Measurements from ENCODE around the gene COX19.
"Not testable (repeated sequence)": the region's sequence is repeated elsewhere in the genome, so short reads cannot be mapped to it uniquely, and the experiment has no call there.

The COX19 gene

GRCh38 chr7:947391-948210 lies 27.7 kb downstream of the COX19 start:
- H3K27me3 ChIP-seq (replicated peaks; ENCODE audit: control insufficient read depth, insufficient read depth, low read length): no peaks in the 10 kb centered on the region
- H3K4me3 ChIP-seq (replicated peaks; ENCODE audit: low read depth, low read length): no peak overlapping the region
- H3K36me3 ChIP-seq (ENCODE audit: control insufficient read depth, insufficient read depth, low read length): peaks cover 2% of the 10 kb centered on the region; the same call in 1 of the 2 replicates
- TF ChIP-seq CTCF (IDR thresholded peaks at IDR 0.05; ENCODE audit: insufficient read depth, low read length, poor library complexity, severe bottlenecking): no peak
- no peak for DNase-seq (ENCODE audit: extremely low read depth, insufficient read length)

- no peak for TF ChIP-seq CTCF (IDR thresholded peaks at IDR 0.05; ENCODE audit: insufficient read depth, low read length, poor library complexity, severe bottlenecking)
- peaks cover 2% of the 10 kb centered on the region; the same call in 1 of the 2 replicates for H3K36me3 ChIP-seq (ENCODE audit: control insufficient read depth, insufficient read depth, low read length)
- no peak overlapping the region for H3K4me3 ChIP-seq (replicated peaks; ENCODE audit: low read depth, low read length)
Measured at GRCh38 chr7:946256-946996, 28.9 kb downstream of the COX19 start.

GRCh38 chr7:945556-946255 lies 29.6 kb downstream of the COX19 start:
- H3K4me3 ChIP-seq (replicated peaks; ENCODE audit: low read depth, low read length): no peak overlapping the region
- peak; percentile 7 for DNase-seq (ENCODE audit: extremely low read depth, insufficient read length)
- TF ChIP-seq CTCF (IDR thresholded peaks at IDR 0.05; ENCODE audit: insufficient read depth, low read length, poor library complexity, severe bottlenecking): no peak
- H3K36me3 ChIP-seq (ENCODE audit: control insufficient read depth, insufficient read depth, low read length): peaks cover 2% of the 10 kb centered on the region; the same call in 1 of the 2 replicates
- no peaks in the 10 kb centered on the region for H3K27me3 ChIP-seq (replicated peaks; ENCODE audit: control insufficient read depth, insufficient read depth, low read length)

More at GRCh38 chr7:946256-946996, 28.9 kb downstream of the COX19 start:
- DNase-seq (ENCODE audit: extremely low read depth, insufficient read length): no peak
- H3K27me3 ChIP-seq (replicated peaks; ENCODE audit: control insufficient read depth, insufficient read depth, low read length): no peaks in the 10 kb centered on the region

- Histone ChIP-seq H3K36me3 (ENCODE audit: control insufficient read depth, insufficient read depth, low read length) (peaks cover 2% of the 10 kb centered on the region), H3K27me3 (replicated peaks; ENCODE audit: control insufficient read depth, insufficient read depth, low read length) (no peaks in the 10 kb centered on the region), H3K4me3 (replicated peaks; ENCODE audit: low read depth, low read length) (no peak overlapping the region)
- TF ChIP-seq CTCF (IDR thresholded peaks at IDR 0.05; ENCODE audit: insufficient read depth, low read length, poor library complexity, severe bottlenecking): no peak
- no peak for DNase-seq (ENCODE audit: extremely low read depth, insufficient read length)
Measured at GRCh38 chr7:945147-945555, 30.2 kb downstream of the COX19 start.

DNA sequence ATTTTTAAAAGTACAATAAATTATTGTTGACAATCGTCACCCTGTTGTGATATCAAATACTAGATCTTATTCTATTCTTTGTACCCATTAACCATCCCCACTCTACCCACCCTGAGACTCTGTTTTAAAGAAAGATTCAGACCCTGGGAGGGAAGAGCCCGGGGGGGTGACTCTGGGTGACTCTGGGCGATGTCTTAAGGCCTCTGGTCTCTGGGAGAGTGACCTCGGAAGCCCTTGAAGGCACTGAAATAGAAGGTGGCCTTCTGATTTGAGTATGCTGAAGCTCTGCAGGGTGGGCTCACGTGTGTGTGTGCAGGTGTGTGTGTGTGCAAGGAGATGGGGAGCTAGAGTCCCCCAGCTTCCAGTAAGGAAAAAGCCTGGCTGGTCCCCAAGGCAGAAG lies 30.6 kb downstream of the COX19 start:
- H3K27me3 ChIP-seq (replicated peaks; ENCODE audit: control insufficient read depth, insufficient read depth, low read length): no peaks in the 10 kb centered on the region
- DNase-seq (ENCODE audit: extremely low read depth, insufficient read length): no peak
- TF ChIP-seq CTCF (IDR thresholded peaks at IDR 0.05; ENCODE audit: insufficient read depth, low read length, poor library complexity, severe bottlenecking): no peak
- H3K4me3 ChIP-seq (replicated peaks; ENCODE audit: low read depth, low read length): no peak overlapping the region
- H3K36me3 ChIP-seq (ENCODE audit: control insufficient read depth, insufficient read depth, low read length): peaks cover 2% of the 10 kb centered on the region

DNA sequence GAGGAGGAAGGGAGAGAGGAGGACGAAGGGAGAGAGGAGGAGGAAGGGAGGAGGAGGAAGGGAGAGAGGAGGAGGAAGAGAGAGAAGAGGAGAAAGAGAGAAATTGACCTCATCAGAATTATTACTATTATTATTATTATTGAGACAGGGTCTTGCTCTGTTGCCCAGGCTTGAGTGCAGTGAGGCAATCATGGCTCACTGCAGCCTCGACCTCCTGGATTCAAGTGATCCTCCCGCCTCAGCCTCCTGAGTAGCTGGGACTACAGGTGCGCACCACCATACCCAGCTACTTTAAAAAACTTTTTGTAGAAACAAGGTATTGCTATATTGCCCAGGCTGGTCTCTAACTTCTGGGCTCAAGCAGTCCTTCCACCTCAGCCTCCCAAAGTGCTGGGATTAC lies 31.6 kb downstream of the COX19 start:
- H3K36me3 ChIP-seq (ENCODE audit: control insufficient read depth, insufficient read depth, low read length); DNase-seq (ENCODE audit: extremely low read depth, insufficient read length); H3K4me3 ChIP-seq (replicated peaks; ENCODE audit: low read depth, low read length); H3K27me3 ChIP-seq (replicated peaks; ENCODE audit: control insufficient read depth, insufficient read depth, low read length): not testable (repeated sequence)

Measured in GM06990 (cell line).